ENCODE measurements around the gene INTS15. TPM values are rescaled to one million over a fixed set of nuclear protein-coding genes. Genes with fewer than 3 reads are reported as not detected.
A peak's percentile ranks its signal among the peaks of the same experiment; 100 is the strongest.

INTS15 gene
- total RNA-seq, 1 experiment from 2014 or later, result 46.8 TPM

- Histone ChIP-seq H3K27me3 (ENCODE audit: control insufficient read depth, insufficient read depth, low read length) (no peaks in the 10 kb centered on the region), H3K27ac (ENCODE audit: low read length) (peak overlapping the region; percentile 40), H3K4me1 (ENCODE audit: control insufficient read depth, insufficient read depth, low read length) (peaks cover 8% of the 10 kb centered on the region), H3K9me3 (ENCODE audit: control insufficient read depth, insufficient read depth, low read depth, low read length) (no peaks in the 10 kb centered on the region), H3K4me3 (ENCODE audit: low read depth in 2 of 2, low read length in 2 of 2) (peak overlapping the region in 1 of 2 experiments; percentile 38; a peak in 2 of 4 replicates), H3K36me3 (ENCODE audit: control insufficient read depth, insufficient read depth, low read length) (no peaks in the 10 kb centered on the region; the same call in none of the 2 replicates)
- ChIA-PET POLR2A (no interaction called here), CTCF (interaction anchor here (1.3 kb wide), 1 partner anchor 74 kb away, joined by 3 read pairs; no protein-coding TSS in a partner anchor)
- no peak for ATAC-seq
- intact Hi-C loops (cut with micrococcal nuclease; ENCODE audit: unreplicated experiment) (no loop called here), in situ Hi-C loops (cut with HindIII; ENCODE audit: low pct_unique_long_range_greater_than_20kb, low sequenced_read_pairs) (no loop called here)
- TF ChIP-seq TCF7L2 (IDR thresholded peaks at IDR 0.05; ENCODE audit: low read depth, low read length) (no peak), POLR2AphosphoS5 (IDR thresholded peaks at IDR 0.05; ENCODE audit: low read depth, low read length) (no peak), SIN3A (IDR thresholded peaks at IDR 0.05; ENCODE audit: borderline replicate concordance, insufficient read depth, low read depth, low read length) (no peak), CTCF (IDR thresholded peaks at IDR 0.05) (no peak), REST (IDR thresholded peaks at IDR 0.05; ENCODE audit: insufficient read depth in 1 of 2, low read depth in 2 of 2, low read length in 1 of 2) (no peak)
- no peak for DNase-seq (ENCODE audit: low read depth, low spot score)
- BruUV-seq (replicated peaks), result no TSS peak
Measured at GRCh38 chr7:6589151-6589828, 531 bp upstream of the INTS15 start.

GRCh38 chr7:6590645-6591110, 857 bp downstream of the INTS15 start:
- ATAC-seq (peak; percentile 68), DNase-seq (ENCODE audit: low read depth, low spot score) (no peak)
- no peak for TF ChIP-seq TCF7L2 (IDR thresholded peaks at IDR 0.05; ENCODE audit: low read depth, low read length)
- 0 out of 2 replicates have a peak, but pooled peaks have one; percentile 44 for TF ChIP-seq SIN3A (IDR thresholded peaks at IDR 0.05; ENCODE audit: borderline replicate concordance, insufficient read depth, low read depth, low read length)
- ChIA-PET CTCF (interaction anchor here (0.7 to 0.9 kb wide), 2 partner anchors 32 to 74 kb away, joined by 3 to 9 read pairs; no protein-coding TSS in a partner anchor), POLR2A (interaction anchor here (0.7 kb wide), 1 partner anchor 110 kb away, joined by 3 read pairs; no protein-coding TSS in a partner anchor)
- no peaks in the 10 kb centered on the region for H3K9me3 ChIP-seq (ENCODE audit: control insufficient read depth, insufficient read depth, low read depth, low read length)
- in situ Hi-C loops (cut with HindIII; ENCODE audit: low pct_unique_long_range_greater_than_20kb, low sequenced_read_pairs), result no loop called here
- H3K27me3 ChIP-seq (ENCODE audit: control insufficient read depth, insufficient read depth, low read length), result no peaks in the 10 kb centered on the region
- peaks cover 3% of the 10 kb centered on the region for H3K36me3 ChIP-seq (ENCODE audit: control insufficient read depth, insufficient read depth, low read length)
- H3K27ac ChIP-seq (ENCODE audit: low read length), result peak overlapping the region; percentile 78
- intact Hi-C loops (cut with micrococcal nuclease; ENCODE audit: unreplicated experiment), result no loop called here
- peaks cover 8% of the 10 kb centered on the region for H3K4me1 ChIP-seq (ENCODE audit: control insufficient read depth, insufficient read depth, low read length)
- H3K4me3 ChIP-seq (ENCODE audit: low read depth in 2 of 2, low read length in 2 of 2), result peak overlapping the region; percentile 66 to 90
- BruUV-seq (replicated peaks), result no TSS peak

- H3K27me3 ChIP-seq (ENCODE audit: control insufficient read depth, insufficient read depth, low read length), result no peaks in the 10 kb centered on the region
- ATAC-seq (no peak), DNase-seq (ENCODE audit: low read depth, low spot score) (no peak)
- no peaks in the 10 kb centered on the region for H3K4me1 ChIP-seq (ENCODE audit: control insufficient read depth, insufficient read depth, low read length)
- no peaks in the 10 kb centered on the region for H3K9me3 ChIP-seq (ENCODE audit: control insufficient read depth, insufficient read depth, low read depth, low read length)
- no TSS peak for BruUV-seq (replicated peaks)
- in situ Hi-C loops (cut with HindIII; ENCODE audit: low pct_unique_long_range_greater_than_20kb, low sequenced_read_pairs), result no loop called here
- no peak overlapping the region for H3K27ac ChIP-seq (ENCODE audit: low read length)
- CTCF ChIA-PET, result no interaction called here
- no peaks in the 10 kb centered on the region; the same call in 1 of the 2 replicates for H3K36me3 ChIP-seq (ENCODE audit: control insufficient read depth, insufficient read depth, low read length)
- H3K4me3 ChIP-seq (ENCODE audit: low read depth in 2 of 2, low read length in 2 of 2), result no peak overlapping the region
- intact Hi-C loops (cut with micrococcal nuclease; ENCODE audit: unreplicated experiment), result no loop called here
- TF ChIP-seq SIN3A (IDR thresholded peaks at IDR 0.05; ENCODE audit: borderline replicate concordance, insufficient read depth, low read depth, low read length) (no peak), REST (IDR thresholded peaks at IDR 0.05; ENCODE audit: insufficient read depth in 1 of 2, low read depth in 2 of 2, low read length in 1 of 2) (no peak), TCF7L2 (IDR thresholded peaks at IDR 0.05; ENCODE audit: low read depth, low read length) (no peak), CTCF (IDR thresholded peaks at IDR 0.05) (no peak), POLR2AphosphoS5 (IDR thresholded peaks at IDR 0.05; ENCODE audit: low read depth, low read length) (no peak)
- POLR2A ChIA-PET, result no interaction called here
Measured at GRCh38 chr7:6600093-6600492, 10.3 kb downstream of the INTS15 start.
